SK-N-MC (cell line): ENCODE data around the gene ADAMTSL3.
"Not testable (repeated sequence)": the region's sequence is repeated elsewhere in the genome, so short reads cannot be mapped to it uniquely, and the experiment has no call there.

Experiments
- EZH2 ChIP-seq: fragments of 200-600 bp; sonication (generic); IDR thresholded peaks from one replicate; pipeline ENCODE4 v1.6.1; 2017; ENCODE audit warnings: antibody characterized with exemption
- FOXP2 ChIP-seq: optimal IDR thresholded peaks from 2 replicates; pipeline ENCODE3; 2011; ENCODE audit warnings: mild to moderate bottlenecking, moderate library complexity; ENCODE audit not compliant: insufficient read depth; ENCODE audit errors: extremely low read length, control extremely low read depth
- POLR2AphosphoS5 ChIP-seq: IDR thresholded peaks from 2 replicates; pipeline ENCODE4 v1.6.1; 2012; ENCODE audit warnings: mild to moderate bottlenecking, low read depth, low read length, borderline replicate concordance

- not testable (repeated sequence) for TF ChIP-seq EZH2, POLR2AphosphoS5, FOXP2
These were observed 48.4 kb downstream of the ADAMTSL3 start for GRCh38 chr15:83702314-83702713.
